T-helper 2 cell treated with Interferon-gamma antibody and Interleukin-4, amounts not matched to agents 5 μg/mL and 100 μg/mL, for 36 hours (primary cell): Measurements from ENCODE around the gene MYO15B.
"Not testable (repeated sequence)": the region's sequence is repeated elsewhere in the genome, so short reads cannot be mapped to it uniquely, and the experiment has no call there.

ENCODE experiments used
- DNase-seq: peaks from one replicate; pipeline ENCODE4 v3.0.0; 2021; ENCODE audit warnings: low spot score
- H3K27ac Mint-ChIP-seq: one replicate; pipeline ENCODE4 v1.8.0; 2021; ENCODE audit warnings: mild to moderate bottlenecking, mixed read lengths
- H3K27me3 Mint-ChIP-seq: one replicate; pipeline ENCODE4 v1.8.0; 2021; ENCODE audit warnings: low read depth, mixed read lengths
- H3K36me3 Mint-ChIP-seq: one replicate; pipeline ENCODE4 v1.8.0; 2021; ENCODE audit warnings: low read depth, mixed read lengths
- H3K4me1 Mint-ChIP-seq: one replicate; pipeline ENCODE4 v1.8.0; 2021; ENCODE audit warnings: low read depth, mixed read lengths
- H3K4me3 Mint-ChIP-seq: one replicate; pipeline ENCODE4 v1.8.0; 2022; ENCODE audit warnings: mild to moderate bottlenecking, moderate library complexity, mixed read lengths
- H3K9me3 Mint-ChIP-seq: one replicate; pipeline ENCODE4 v1.8.0; 2021; ENCODE audit warnings: mixed read lengths

Gene MYO15B

DNA sequence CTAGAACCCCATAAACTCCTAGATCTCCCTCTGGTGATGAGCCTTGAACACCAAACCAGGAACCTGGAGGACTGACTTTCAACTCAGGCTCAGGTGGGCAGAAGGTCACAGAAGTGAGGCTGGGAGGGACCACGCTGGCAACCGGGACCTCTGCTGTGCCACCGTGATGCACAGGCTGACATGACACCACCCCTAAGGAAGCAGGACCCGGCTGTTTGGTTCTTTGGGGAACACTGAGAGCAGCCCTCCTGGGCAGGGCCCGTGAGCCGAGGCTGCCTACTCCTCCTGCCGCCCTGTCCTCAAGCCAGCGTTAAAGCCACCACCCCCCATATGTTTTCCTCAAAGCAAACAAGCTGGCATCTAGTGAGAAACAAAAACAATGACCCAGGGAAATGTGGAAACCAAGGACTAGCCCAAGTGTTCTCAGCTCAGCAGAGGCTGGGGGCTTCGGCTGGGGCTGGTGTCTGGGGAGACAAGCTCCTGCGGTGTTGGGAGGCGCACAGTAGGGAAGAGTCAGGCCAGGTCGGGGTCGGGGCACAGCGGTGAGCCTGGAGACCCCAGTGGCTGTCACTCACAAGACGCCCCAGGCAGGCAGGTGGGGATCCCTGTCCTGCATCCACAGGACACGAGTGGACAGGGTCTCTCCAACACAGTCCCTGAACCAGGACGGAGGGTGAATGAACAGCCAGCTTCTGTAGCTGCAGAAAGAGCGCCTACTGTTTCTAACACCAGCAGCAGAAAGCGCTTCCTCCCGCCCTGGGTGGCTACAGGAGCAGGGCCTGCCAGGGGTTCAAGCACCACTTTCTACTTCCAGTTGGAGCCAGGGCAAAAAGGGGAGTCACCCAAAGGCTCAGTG, 47.4 kb downstream of the MYO15B start:
- Mint-ChIP-seq H3K4me1 (peaks cover 1% of the 10 kb centered on the region), H3K27ac (no peak overlapping the region), H3K9me3 (no peaks in the 10 kb centered on the region), H3K4me3 (no peak overlapping the region), H3K36me3 (no peaks in the 10 kb centered on the region), H3K27me3 (no peaks in the 10 kb centered on the region)
- no peak for DNase-seq

DNA sequence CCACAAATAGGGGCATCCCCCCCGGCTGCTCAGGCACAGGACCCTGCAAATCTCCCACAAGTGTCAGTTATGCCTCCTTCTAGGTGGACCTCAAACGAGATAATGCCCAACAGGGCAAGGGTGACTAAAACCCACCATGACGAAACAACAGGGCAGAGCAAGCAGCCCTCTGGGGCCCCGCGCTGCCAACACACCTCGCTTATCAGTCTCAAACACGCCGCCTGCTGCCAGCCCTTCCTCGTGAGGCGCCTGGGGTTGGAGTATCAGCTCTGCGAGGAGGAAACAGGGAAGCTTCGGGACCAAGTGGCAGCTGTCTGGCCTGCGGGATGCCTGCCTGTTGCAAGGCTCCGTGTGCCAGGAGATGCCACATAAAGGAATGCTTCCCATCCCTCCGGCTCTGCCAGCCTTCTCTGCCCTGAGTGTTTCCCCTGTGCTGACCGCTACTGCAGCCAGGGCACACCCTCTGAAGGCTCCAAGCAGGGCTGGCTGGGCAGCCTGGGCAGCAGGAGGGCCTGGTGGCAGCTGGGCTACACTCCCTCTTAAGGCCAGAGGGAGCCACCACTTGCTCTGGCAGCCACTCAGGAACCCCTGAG, 48.1 kb downstream of the MYO15B start:
- Mint-ChIP-seq H3K36me3 (no peaks in the 10 kb centered on the region), H3K27ac (no peak overlapping the region), H3K4me3 (no peak overlapping the region), H3K9me3 (no peaks in the 10 kb centered on the region), H3K27me3 (no peaks in the 10 kb centered on the region), H3K4me1 (peaks cover 1% of the 10 kb centered on the region)
- no peak for DNase-seq

DNA sequence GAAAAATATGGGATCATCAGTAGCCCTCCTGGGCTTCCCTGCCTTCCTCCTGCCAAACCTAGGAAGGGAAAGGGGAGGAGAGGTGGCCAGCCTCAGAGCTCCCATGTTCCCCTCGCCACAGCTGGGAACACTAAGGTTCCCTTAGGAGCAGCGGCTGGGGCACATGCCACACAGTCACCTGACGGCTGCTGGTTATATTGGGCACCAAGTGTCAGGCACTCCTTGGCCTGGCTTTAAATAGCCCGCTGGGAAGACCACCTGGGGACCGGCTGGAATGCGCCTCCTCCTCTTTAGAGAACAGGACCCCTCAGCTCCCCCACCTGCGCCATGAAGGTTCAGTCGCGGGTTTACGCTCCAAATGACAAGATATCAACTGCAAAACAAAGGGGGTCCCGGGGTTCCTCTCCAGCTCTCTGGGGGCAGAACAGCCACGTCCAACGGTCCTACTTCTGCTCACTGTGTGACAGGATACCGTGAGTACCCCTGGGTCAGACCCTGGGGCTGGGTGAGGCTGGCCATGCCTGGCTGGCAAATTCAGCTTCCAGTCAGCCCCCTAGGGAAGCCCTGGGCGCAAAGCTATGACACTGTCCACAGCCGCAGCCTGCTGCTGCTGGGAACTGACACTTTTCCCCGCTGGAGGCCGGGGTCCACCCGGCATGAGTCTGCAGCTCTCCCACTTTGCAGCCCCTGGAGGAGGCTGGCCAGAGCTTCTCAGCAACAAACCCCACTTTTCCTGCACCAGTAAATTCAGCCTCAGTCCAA, 49.0 kb downstream of the MYO15B start:
- Mint-ChIP-seq H3K4me3 (no peak overlapping the region), H3K27me3 (no peaks in the 10 kb centered on the region), H3K4me1 (peaks cover 1% of the 10 kb centered on the region), H3K27ac (no peak overlapping the region), H3K9me3 (no peaks in the 10 kb centered on the region), H3K36me3 (no peaks in the 10 kb centered on the region)
- no peak for DNase-seq

DNA sequence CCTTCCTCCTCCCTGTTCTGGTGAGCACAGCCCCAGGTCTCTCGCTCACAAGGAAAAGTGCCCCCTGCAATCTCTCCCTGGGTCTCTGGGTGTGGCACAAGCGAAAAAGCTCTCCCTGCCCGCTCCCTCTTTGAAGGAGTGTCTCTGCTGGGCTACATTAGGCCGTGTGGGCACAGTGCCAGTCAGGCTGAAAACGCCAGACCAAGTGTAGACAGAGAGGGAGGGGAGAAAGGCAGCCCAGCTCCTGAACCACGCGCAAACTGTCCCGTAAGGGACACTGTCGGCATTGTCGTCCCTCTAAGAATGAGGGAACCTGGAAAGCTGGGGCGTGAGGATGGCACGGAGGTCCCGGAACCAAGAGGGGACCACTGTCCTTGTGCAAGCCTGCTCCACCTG, 49.5 kb downstream of the MYO15B start:
- Mint-ChIP-seq H3K27ac (no peak overlapping the region), H3K4me1 (peaks cover 1% of the 10 kb centered on the region), H3K27me3 (no peaks in the 10 kb centered on the region), H3K4me3 (no peak overlapping the region), H3K9me3 (no peaks in the 10 kb centered on the region), H3K36me3 (no peaks in the 10 kb centered on the region)
- DNase-seq: no peak

DNA sequence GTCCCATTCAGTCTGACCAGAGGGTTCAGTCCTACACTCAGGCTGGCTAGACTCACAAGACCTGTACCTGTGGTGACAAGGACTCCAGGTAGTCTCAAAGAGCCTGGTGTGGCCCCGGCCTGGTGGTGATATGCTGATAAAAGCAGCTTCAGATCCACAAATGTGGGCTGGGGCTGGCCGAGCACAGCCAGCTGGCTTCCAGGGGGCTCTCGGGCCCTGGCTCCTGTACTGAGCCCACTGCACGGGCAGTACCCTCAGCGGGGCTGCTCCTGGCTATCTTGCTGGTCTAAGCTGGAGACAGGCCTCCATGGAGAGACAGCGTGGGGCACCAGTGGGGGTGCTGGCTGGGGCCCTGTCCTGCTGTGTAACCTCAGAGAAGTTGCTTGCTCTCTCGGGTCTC, 50.0 kb downstream of the MYO15B start:
- Mint-ChIP-seq H3K27ac (no peak overlapping the region), H3K9me3 (no peaks in the 10 kb centered on the region), H3K4me1 (peaks cover 1% of the 10 kb centered on the region), H3K27me3 (no peaks in the 10 kb centered on the region), H3K4me3 (no peak overlapping the region), H3K36me3 (no peaks in the 10 kb centered on the region)
- DNase-seq: no peak

DNA sequence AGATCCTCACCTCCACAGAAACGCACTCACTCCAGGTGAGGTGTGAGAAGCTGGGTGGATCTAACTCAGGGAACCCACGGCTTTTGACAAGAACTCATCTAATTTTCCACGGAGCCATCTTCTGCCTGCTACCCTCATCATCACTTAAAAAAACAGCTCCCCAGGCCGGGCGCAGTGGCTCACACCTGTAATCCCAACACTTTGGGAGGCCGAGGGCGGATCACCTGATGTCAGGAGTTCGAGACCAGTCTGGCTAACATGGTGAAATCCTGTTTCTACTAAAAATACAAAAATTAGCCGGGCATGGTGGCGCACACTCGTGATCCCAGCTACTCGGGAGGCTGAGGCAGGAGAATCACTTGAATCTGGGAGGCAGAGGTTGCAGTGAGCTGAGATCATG, 50.4 kb downstream of the MYO15B start:
- H3K27me3 Mint-ChIP-seq, H3K36me3 Mint-ChIP-seq, H3K9me3 Mint-ChIP-seq, DNase-seq, H3K4me1 Mint-ChIP-seq, H3K4me3 Mint-ChIP-seq, H3K27ac Mint-ChIP-seq: not testable (repeated sequence)

DNA sequence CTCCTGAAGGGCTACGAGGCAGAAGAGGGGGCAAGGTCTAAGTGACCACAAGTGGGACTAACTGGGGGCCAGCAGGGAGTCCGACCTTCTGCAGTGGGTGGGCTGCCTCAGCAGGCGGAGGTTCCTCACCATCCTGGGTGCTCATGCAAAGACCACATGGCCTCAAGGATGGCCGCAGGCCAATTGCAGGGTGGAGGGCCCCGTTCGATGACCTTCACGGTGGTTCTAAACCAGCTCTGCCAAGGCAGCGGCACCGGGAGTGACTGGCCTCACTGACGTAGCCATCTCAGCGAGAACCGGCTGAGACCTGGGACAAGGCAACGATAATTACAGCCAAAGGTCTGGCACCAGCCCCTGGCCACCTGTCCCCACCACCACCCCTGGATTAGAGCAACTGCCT, 51.3 kb downstream of the MYO15B start:
- H3K27me3 Mint-ChIP-seq: no peaks in the 10 kb centered on the region
- H3K4me3 Mint-ChIP-seq: no peak overlapping the region
- no peaks in the 10 kb centered on the region for H3K36me3 Mint-ChIP-seq
- no peak for DNase-seq
- H3K4me1 Mint-ChIP-seq: peaks cover under 1% of the 10 kb centered on the region
- no peaks in the 10 kb centered on the region for H3K9me3 Mint-ChIP-seq
- H3K27ac Mint-ChIP-seq: no peak overlapping the region

DNA sequence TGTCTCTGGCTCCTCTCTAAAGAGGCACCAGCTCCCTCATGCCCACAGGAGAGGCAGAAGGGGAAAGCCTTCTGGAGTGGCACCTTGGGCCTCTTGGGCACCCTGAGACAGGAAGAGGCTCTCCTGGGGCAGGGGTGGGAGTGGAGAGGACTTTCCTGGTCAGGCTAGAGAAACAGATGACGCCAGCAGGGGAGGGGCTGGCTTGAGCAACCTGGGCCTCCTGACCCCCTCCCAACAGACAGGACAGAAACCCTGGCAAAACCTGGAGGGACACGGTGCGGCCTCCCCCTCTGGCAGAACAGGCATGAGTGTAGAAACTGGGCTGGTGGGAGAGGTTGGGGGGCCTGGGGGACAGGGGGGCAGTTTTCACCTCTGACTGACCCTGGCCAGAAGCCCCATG, 51.7 kb downstream of the MYO15B start:
- Mint-ChIP-seq H3K9me3 (no peaks in the 10 kb centered on the region), H3K36me3 (no peaks in the 10 kb centered on the region)

DNA sequence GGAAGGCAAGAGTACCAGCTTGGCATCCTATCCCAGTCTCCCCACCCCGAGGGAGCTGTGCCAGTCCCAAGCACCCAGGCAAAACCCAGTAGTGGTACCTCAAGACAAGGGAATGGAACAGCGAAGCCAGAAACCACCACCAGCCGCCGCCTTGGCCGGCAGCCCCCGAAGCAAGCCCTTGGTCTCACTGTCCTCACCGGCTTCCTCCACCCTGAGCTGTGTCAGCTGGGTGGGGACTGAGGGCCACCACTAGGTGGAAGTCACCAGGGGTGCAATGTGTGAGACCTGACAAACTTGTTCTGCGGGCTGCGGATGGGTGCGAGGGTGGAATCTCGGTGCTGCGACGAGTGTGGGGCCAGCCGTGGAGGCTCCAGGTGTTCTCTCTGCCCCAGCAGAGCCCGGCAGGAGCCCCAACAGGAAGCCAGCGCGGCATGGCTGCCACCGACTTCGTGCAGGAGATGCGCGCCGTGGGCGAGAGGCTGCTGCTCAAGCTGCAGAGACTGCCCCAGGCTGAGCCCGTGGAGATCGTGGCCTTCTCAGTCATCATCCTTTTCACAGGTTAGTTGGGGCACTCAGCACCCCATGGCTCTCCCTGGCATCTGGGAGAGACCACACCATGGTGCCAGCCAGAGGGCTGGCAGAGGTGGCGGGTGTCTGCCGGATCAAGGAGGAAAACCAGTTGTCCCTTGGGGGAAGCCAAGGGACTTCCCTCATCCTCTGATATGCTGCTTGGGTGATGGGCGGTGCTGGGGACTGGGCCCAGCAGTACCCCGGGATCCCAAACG, 52.4 kb downstream of the MYO15B start:
- H3K9me3 Mint-ChIP-seq: no peaks in the 10 kb centered on the region
- no peaks in the 10 kb centered on the region for H3K4me1 Mint-ChIP-seq
- H3K36me3 Mint-ChIP-seq: no peaks in the 10 kb centered on the region
- no peak overlapping the region for H3K4me3 Mint-ChIP-seq
- no peak overlapping the region for H3K27ac Mint-ChIP-seq
- H3K27me3 Mint-ChIP-seq: no peaks in the 10 kb centered on the region
- no peak for DNase-seq

More for the DNA sequence above, 51.7 kb downstream of the MYO15B start:
- H3K4me3 Mint-ChIP-seq: no peak overlapping the region
- no peaks in the 10 kb centered on the region for H3K27me3 Mint-ChIP-seq
- H3K27ac Mint-ChIP-seq: no peak overlapping the region
- DNase-seq: no peak
- no peaks in the 10 kb centered on the region for H3K4me1 Mint-ChIP-seq

DNA sequence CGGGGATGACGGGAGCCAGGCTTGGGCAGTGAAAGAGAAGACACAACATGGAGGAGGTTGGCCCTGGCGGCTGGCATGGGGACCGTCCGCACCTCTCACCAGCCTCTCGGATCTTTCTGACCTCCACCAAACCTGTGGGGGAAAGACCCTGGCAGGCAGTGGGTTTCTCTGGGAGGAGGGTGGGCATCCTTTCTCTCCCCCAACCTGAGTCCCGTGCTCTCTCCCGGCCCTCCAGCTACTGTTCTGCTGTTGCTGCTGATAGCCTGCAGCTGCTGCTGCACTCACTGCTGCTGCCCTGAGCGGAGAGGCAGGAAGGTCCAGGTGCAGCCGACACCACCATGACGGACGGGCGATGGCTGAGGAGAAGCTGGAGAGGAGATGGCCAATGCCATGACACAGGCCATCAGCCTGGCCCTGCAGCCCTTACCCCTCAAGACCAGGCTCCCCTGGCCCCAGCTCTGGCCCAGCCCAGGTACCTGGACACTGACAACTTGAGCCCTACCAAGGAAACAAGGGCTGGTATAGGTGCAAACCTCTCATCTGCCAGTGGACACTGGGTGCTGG, 53.0 kb downstream of the MYO15B start:
- DNase-seq: no peak
- Mint-ChIP-seq H3K4me3 (no peak overlapping the region), H3K27me3 (no peaks in the 10 kb centered on the region), H3K4me1 (peaks cover under 1% of the 10 kb centered on the region), H3K9me3 (no peaks in the 10 kb centered on the region), H3K36me3 (no peaks in the 10 kb centered on the region), H3K27ac (no peak overlapping the region)

DNA sequence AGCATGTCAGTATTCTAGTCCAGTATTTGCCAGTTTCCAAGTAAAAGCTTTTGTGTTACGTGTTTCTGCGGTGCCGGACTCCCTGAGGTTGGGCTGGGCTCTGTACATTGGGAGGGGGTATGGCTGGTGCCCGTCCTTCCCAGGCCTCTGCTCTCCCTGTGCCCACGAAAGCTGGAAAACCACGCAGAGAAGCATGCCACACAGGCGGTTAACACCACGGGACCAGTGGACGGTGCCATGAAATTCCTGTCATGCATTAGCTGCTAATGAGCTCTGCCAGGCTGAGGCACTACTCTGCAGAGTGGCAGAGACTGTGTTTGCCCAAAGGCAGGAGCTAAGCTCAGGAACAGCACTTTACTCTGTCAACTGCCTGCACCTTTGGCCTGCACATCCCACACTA, 53.7 kb downstream of the MYO15B start:
- Mint-ChIP-seq H3K4me3 (no peak overlapping the region), H3K27ac (no peak overlapping the region), H3K9me3 (no peaks in the 10 kb centered on the region), H3K27me3 (no peaks in the 10 kb centered on the region), H3K4me1 (peaks cover 8% of the 10 kb centered on the region), H3K36me3 (no peaks in the 10 kb centered on the region)
- no peak for DNase-seq

DNA sequence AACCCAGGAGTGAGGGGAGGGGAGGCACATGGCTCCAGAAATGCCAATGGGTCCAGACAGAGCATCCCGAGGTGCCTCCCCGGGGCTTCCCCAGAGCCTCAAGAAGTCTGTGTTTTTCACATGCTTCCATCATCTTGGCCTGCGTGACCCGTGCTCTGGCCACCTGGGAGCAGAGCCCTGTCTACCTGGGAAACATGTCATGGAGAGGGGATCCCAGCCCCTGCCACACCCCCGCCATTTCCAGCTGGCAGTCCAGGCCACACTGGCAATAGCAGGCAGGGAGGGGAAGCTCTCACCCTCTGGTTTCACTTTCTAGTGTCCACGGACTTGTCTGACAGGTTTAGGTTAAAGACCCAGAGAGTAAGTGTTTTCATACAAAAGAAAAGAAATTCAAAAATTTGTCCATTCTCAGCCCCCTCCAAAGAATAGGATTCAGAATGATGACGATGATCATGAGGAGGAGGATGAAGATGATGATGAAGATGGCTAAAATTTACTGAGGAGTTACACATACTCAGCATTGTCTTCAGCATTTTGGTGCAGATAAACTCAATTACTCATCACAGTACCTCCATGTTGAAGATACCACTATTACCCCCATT, 54.7 kb downstream of the MYO15B start:
- H3K9me3 Mint-ChIP-seq: no peaks in the 10 kb centered on the region
- no peaks in the 10 kb centered on the region for H3K36me3 Mint-ChIP-seq
- peaks cover 8% of the 10 kb centered on the region for H3K4me1 Mint-ChIP-seq
- H3K27me3 Mint-ChIP-seq: no peaks in the 10 kb centered on the region
- no peak overlapping the region for H3K4me3 Mint-ChIP-seq
- H3K27ac Mint-ChIP-seq: no peak overlapping the region
- DNase-seq: no peak
